MM.1S (cell line): ENCODE data around the gene OTOL1.

Experiments
- DNase-seq: peaks from one replicate; pipeline ENCODE4 v3.0.0-alpha.2; 2015
- H2AFZ ChIP-seq: fragments of 300-600 bp; sonication (generic); 2 replicates; pipeline ENCODE4 v1.6.0; 2016; ENCODE audit warnings: antibody characterized with exemption, low read length
- H3F3A ChIP-seq: fragments of 300-600 bp; sonication (generic); 2 replicates; pipeline ENCODE4 v1.6.1; 2016; ENCODE audit warnings: mild to moderate bottlenecking, antibody characterized with exemption, low read length, moderate library complexity, mixed read lengths; ENCODE audit not compliant: insufficient read depth
- H3K27ac ChIP-seq: fragments of 300-600 bp; sonication (generic); 2 replicates; pipeline ENCODE4 v1.5.1; 2016; ENCODE audit warnings: mild to moderate bottlenecking, low read length
- H3K27me3 ChIP-seq: fragments of 300-600 bp; sonication (generic); replicated peaks from 2 replicates; pipeline ENCODE4 v1.6.0; 2016; ENCODE audit warnings: low read length; ENCODE audit not compliant: insufficient read depth
- H3K36me3 ChIP-seq: fragments of 300-600 bp; sonication (generic); replicated peaks from 2 replicates; pipeline ENCODE4 v1.6.1; 2016; ENCODE audit warnings: mild to moderate bottlenecking, low read length, mixed read lengths; ENCODE audit not compliant: insufficient read depth
- H3K4me1 ChIP-seq: fragments of 300-600 bp; sonication (generic); 2 replicates; pipeline ENCODE4 v1.6.1; 2016; ENCODE audit warnings: low read length, mixed read lengths
- H3K4me2 ChIP-seq: fragments of 300-600 bp; sonication (generic); 2 replicates; pipeline ENCODE4 v1.6.0; 2016; ENCODE audit warnings: low read depth, low read length
- H3K4me3 ChIP-seq: fragments of 300-600 bp; sonication (generic); 2 replicates; pipeline ENCODE4 v1.5.1; 2016; ENCODE audit warnings: low read length, mixed read lengths
- H3K79me2 ChIP-seq: fragments of 300-600 bp; sonication (generic); 2 replicates; pipeline ENCODE4 v1.6.1; 2016; ENCODE audit warnings: mixed run types, low read length, mixed read lengths
- H3K9ac ChIP-seq: fragments of 300-600 bp; sonication (generic); 2 replicates; pipeline ENCODE4 v1.6.1; 2016; ENCODE audit warnings: low read length, mixed read lengths
- H3K9me2 ChIP-seq: fragments of 300-600 bp; sonication (generic); replicated peaks from 2 replicates; pipeline ENCODE4 v1.6.1; 2016; ENCODE audit warnings: mild to moderate bottlenecking, low read length, mixed read lengths; ENCODE audit not compliant: insufficient read depth
- H3K9me3 ChIP-seq: fragments of 300-600 bp; sonication (generic); replicated peaks from 2 replicates; pipeline ENCODE4 v1.6.1; 2016; ENCODE audit warnings: mild to moderate bottlenecking, low read length, mixed read lengths; ENCODE audit not compliant: insufficient read depth
- H4K20me1 ChIP-seq: fragments of 300-600 bp; sonication (generic); 2 replicates; pipeline ENCODE4 v1.6.1; 2016; ENCODE audit warnings: mild to moderate bottlenecking, low read length, moderate library complexity, mixed read lengths; ENCODE audit not compliant: insufficient read depth
- EZH2 ChIP-seq: fragments of 300-600 bp; sonication (generic); optimal IDR thresholded peaks from 2 replicates; pipeline ENCODE3; 2017; ENCODE audit warnings: low read depth, mild to moderate bottlenecking, antibody characterized with exemption, low read length, mixed read lengths
- EZH2phosphoT487 ChIP-seq: fragments of 300-600 bp; sonication (generic); IDR thresholded peaks from 2 replicates; pipeline ENCODE4 v1.6.1; 2018; ENCODE audit warnings: antibody characterized with exemption, low read length
- TF ChIP-seq, protein P1 (sequence below): fragments of 300-600 bp; sonication (generic); IDR thresholded peaks from 2 replicates; pipeline ENCODE4 v1.5.1; 2016; ENCODE audit warnings: antibody characterized with exemption, low read length, mixed read lengths

The OTOL1 gene

DNA sequence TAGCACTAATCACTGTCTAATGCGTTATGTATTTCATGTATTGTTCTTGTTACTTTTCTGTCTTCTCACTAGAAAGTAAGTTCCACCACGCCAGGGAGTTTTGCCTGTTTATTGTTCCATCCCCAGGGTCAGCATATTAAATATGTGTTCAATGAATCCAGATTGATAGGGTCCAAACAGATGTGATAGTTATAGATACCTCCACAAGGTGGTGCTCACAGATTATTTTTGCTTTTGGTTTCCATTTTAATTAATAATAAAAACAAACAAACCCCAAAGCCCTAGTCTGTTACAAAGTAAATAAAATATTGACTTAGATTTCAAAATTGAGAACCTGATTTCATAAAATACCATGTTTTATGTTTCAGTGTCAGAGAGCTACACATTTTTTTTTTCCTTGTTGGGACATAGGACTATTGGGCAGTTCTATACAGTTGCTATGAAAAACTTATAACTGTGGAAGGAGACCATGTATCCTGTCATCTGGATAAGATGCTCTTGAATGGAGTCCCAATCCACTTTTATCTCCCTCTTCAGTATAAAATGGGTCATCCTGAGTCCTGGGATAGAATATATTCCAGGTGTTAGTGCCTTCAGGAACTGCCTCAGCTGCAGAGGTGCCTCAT is 12.4 kb downstream of the OTOL1 start:
- H3K9me2 ChIP-seq: no peaks in the 10 kb centered on the region
- no peaks in the 10 kb centered on the region for H3K36me3 ChIP-seq
- no peak for TF ChIP-seq EZH2
- no peak for TF ChIP-seq EZH2phosphoT487
- TF ChIP-seq, protein P1, sequence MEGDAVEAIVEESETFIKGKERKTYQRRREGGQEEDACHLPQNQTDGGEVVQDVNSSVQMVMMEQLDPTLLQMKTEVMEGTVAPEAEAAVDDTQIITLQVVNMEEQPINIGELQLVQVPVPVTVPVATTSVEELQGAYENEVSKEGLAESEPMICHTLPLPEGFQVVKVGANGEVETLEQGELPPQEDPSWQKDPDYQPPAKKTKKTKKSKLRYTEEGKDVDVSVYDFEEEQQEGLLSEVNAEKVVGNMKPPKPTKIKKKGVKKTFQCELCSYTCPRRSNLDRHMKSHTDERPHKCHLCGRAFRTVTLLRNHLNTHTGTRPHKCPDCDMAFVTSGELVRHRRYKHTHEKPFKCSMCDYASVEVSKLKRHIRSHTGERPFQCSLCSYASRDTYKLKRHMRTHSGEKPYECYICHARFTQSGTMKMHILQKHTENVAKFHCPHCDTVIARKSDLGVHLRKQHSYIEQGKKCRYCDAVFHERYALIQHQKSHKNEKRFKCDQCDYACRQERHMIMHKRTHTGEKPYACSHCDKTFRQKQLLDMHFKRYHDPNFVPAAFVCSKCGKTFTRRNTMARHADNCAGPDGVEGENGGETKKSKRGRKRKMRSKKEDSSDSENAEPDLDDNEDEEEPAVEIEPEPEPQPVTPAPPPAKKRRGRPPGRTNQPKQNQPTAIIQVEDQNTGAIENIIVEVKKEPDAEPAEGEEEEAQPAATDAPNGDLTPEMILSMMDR: peak; percentile 82
- no peak overlapping the region for H3K4me2 ChIP-seq
- H3K79me2 ChIP-seq: no peaks in the 10 kb centered on the region
- H3K4me3 ChIP-seq: no peak overlapping the region
- DNase-seq: peak; percentile 69
- H3K27ac ChIP-seq: no peak overlapping the region
- no peaks in the 10 kb centered on the region for H3F3A ChIP-seq
- H4K20me1 ChIP-seq: no peaks in the 10 kb centered on the region
- peaks cover 21% of the 10 kb centered on the region for H3K4me1 ChIP-seq
- H3K9me3 ChIP-seq: no peaks in the 10 kb centered on the region
- H3K27me3 ChIP-seq: no peaks in the 10 kb centered on the region
- peak overlapping the region; percentile 52 for H2AFZ ChIP-seq
- H3K9ac ChIP-seq: no peak overlapping the region

DNA sequence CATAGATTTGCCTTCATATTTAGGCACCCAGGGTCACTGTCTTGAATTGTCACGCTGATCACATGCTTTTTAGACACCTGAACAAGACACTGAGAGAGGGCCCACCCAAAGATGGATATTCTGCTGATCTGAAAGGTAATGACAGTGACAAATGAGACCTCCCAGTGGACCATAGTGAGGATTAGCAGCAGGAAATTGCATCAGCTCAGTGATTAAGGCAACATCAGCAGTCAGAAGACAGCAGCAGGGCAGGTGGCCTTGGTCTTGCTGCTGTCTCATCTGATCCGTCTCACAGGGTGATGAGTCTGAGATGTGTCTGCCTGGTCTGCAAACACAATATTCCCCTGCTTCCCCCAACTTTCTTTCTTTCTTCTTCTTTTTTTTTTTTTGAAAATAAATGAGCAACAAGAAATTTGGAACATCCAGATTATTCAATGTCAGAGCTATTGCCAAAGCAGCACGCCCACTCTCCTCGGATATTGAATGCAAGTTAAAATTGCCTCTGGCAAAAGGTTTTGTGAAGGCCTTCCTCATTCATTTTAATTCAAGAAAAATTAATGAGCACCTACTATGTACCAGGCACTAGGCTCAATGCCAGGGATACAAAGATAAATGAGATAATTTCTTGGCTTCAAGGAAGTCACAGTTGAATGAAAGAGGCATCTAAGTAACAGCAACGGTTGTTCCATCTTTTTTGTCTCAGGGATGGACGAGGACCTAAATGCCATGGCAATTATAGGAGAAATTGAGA is 14.1 kb downstream of the OTOL1 start:
- Histone ChIP-seq H3K4me1 (peaks cover 21% of the 10 kb centered on the region), H3K4me2 (no peak overlapping the region), H3K36me3 (no peaks in the 10 kb centered on the region), H3K9ac (no peak overlapping the region), H2AFZ (no peak overlapping the region), H3K4me3 (no peak overlapping the region), H3K27me3 (no peaks in the 10 kb centered on the region), H3K27ac (no peak overlapping the region), H3K9me3 (no peaks in the 10 kb centered on the region), H3F3A (no peaks in the 10 kb centered on the region), H4K20me1 (no peaks in the 10 kb centered on the region), H3K79me2 (no peaks in the 10 kb centered on the region), H3K9me2 (no peaks in the 10 kb centered on the region)
- peak; percentile 70 for DNase-seq
- TF ChIP-seq EZH2: no peak
- TF ChIP-seq, protein P1: no peak
- no peak for TF ChIP-seq EZH2phosphoT487

DNA sequence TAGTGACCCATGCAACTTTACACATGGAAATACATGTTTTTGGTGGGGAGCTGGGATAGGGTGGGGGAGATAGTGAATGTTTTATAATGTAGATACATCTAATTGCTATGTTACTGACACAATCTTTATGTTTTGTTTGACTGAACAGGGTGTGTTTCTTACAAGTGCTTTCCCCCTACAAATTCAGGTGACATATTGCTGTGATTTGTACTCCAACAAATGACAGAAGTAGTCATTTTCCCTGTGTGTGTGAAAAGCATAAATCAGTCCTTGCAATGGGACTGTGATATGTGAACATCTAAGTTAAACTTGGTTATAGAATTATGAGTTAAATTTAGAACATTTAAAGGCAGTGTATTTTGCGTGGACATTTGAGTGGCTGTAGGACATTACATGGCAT is 27.3 kb downstream of the OTOL1 start:
- Histone ChIP-seq H3F3A (no peaks in the 10 kb centered on the region), H3K4me1 (no peaks in the 10 kb centered on the region), H3K27me3 (no peaks in the 10 kb centered on the region), H3K4me2 (no peak overlapping the region), H3K9me3 (no peaks in the 10 kb centered on the region), H3K79me2 (no peaks in the 10 kb centered on the region), H4K20me1 (no peaks in the 10 kb centered on the region), H3K9me2 (no peaks in the 10 kb centered on the region), H2AFZ (no peak overlapping the region), H3K27ac (no peak overlapping the region), H3K36me3 (no peaks in the 10 kb centered on the region), H3K4me3 (no peak overlapping the region), H3K9ac (no peak overlapping the region)
- no peak for DNase-seq
- TF ChIP-seq EZH2phosphoT487 (no peak), EZH2 (no peak)
- TF ChIP-seq, protein P1: no peak
